ENCODE measurements around the gene FGF12.

- peak; percentile 86 for TF ChIP-seq CTCF (IDR thresholded peaks at IDR 0.05; ENCODE audit: low read depth, low read length, poor library complexity, severe bottlenecking)
- no peak for TF ChIP-seq EZH2phosphoT487 (IDR thresholded peaks at IDR 0.05; ENCODE audit: borderline replicate concordance, low read length)
Measured at GRCh38 chr3:192188218-192188835, 539.0 kb downstream of the FGF12 start.

All from DOHH2 (cell line).